H9 (cell line): ENCODE measurements around the gene FOXM1. TPM values are rescaled to one million over a fixed set of nuclear protein-coding genes. Genes with fewer than 3 reads are reported as not detected.
A peak's percentile ranks its signal among the peaks of the same experiment; 100 is the strongest.

Experiments used
- DNase-seq: peaks from one replicate; pipeline ENCODE4 v3.0.0-alpha.2; 2017
- H2AFZ ChIP-seq: one replicate; pipeline ENCODE4 v1.6.1; 2013; ENCODE audit warnings: mild to moderate bottlenecking, low read length, control low read depth, moderate library complexity
- H2AK5ac ChIP-seq: 2 replicates; pipeline ENCODE4 v1.6.1; 2013; ENCODE audit warnings: low read length, control low read depth, mixed read lengths; ENCODE audit not compliant: insufficient read length
- H2BK120ac ChIP-seq: one replicate; pipeline ENCODE4 v1.6.1; 2013; ENCODE audit warnings: low read depth, mild to moderate bottlenecking, low read length, control low read depth, inconsistent platforms; ENCODE audit not compliant: poor library complexity, severe bottlenecking
- H2BK12ac ChIP-seq: 2 replicates; pipeline ENCODE4 v1.6.1; 2013; ENCODE audit warnings: low read length, control low read depth, mixed read lengths, low read depth; ENCODE audit not compliant: insufficient read length
- H2BK15ac ChIP-seq: 2 replicates; pipeline ENCODE4 v1.6.1; 2013; ENCODE audit warnings: low read depth, low read length, control low read depth
- H2BK20ac ChIP-seq: one replicate; pipeline ENCODE4 v1.6.1; 2013; ENCODE audit warnings: low read depth, mild to moderate bottlenecking, low read length, control low read depth, inconsistent platforms; ENCODE audit not compliant: poor library complexity, severe bottlenecking
- H2BK5ac ChIP-seq: 2 replicates; pipeline ENCODE4 v1.6.1; 2013; ENCODE audit warnings: low read length, control low read depth, mixed read lengths; ENCODE audit not compliant: insufficient read length
- H3K14ac ChIP-seq: 2 replicates; pipeline ENCODE4 v1.6.1; 2013; ENCODE audit warnings: low read length, control low read depth; ENCODE audit not compliant: insufficient read depth
- H3K18ac ChIP-seq: 2 replicates; pipeline ENCODE4 v1.6.1; 2013; ENCODE audit warnings: low read depth, mild to moderate bottlenecking, mixed read lengths, low read length, control low read depth; ENCODE audit not compliant: insufficient read length
- H3K23ac ChIP-seq: 2 replicates; pipeline ENCODE4 v1.6.1; 2013; ENCODE audit warnings: low read length, control low read depth, mixed read lengths, low read depth; ENCODE audit not compliant: insufficient read length
- H3K23me2 ChIP-seq: 2 replicates; pipeline ENCODE4 v1.6.1; 2013; ENCODE audit warnings: low read depth, mild to moderate bottlenecking, mixed read lengths, low read length, control low read depth; ENCODE audit not compliant: insufficient read length, poor library complexity, severe bottlenecking
- H3K27ac ChIP-seq: 2 replicates; pipeline ENCODE4 v1.5.1; 2013; ENCODE audit warnings: low read length, control low read depth, mixed read lengths, low read depth; ENCODE audit not compliant: insufficient read length
- H3K27me3 ChIP-seq: 2 replicates; pipeline ENCODE4 v1.6.1; 2013; ENCODE audit warnings: low read length, control low read depth, inconsistent platforms; ENCODE audit not compliant: insufficient read depth
- H3K4ac ChIP-seq: 2 replicates; pipeline ENCODE4 v1.6.1; 2013; ENCODE audit warnings: low read depth, mild to moderate bottlenecking, control low read depth, inconsistent platforms, low read length, moderate library complexity
- H3K4me1 ChIP-seq: 2 replicates; pipeline ENCODE4 v1.6.1; 2013; ENCODE audit warnings: low read length, control low read depth, inconsistent platforms; ENCODE audit not compliant: insufficient read depth
- H3K4me2 ChIP-seq: 2 replicates; pipeline ENCODE4 v1.6.1; 2013; ENCODE audit warnings: low read length, control low read depth, mixed read lengths; ENCODE audit not compliant: insufficient read length, insufficient read depth
- H3K56ac ChIP-seq: 2 replicates; pipeline ENCODE4 v1.6.1; 2013; ENCODE audit warnings: low read depth, mild to moderate bottlenecking, mixed read lengths, low read length, control low read depth; ENCODE audit not compliant: insufficient read length
- H3K79me1 ChIP-seq: 2 replicates; pipeline ENCODE4 v1.6.1; 2013; ENCODE audit warnings: low read depth, mild to moderate bottlenecking, moderate library complexity, low read length, control low read depth, inconsistent platforms; ENCODE audit not compliant: insufficient read depth, poor library complexity, severe bottlenecking
- H3K79me2 ChIP-seq: 2 replicates; pipeline ENCODE4 v1.6.1; 2013; ENCODE audit warnings: low read length, control low read depth, inconsistent platforms; ENCODE audit not compliant: insufficient read depth
- H3K9ac ChIP-seq: 2 replicates; pipeline ENCODE4 v1.6.1; 2013; ENCODE audit warnings: low read length, control low read depth, mixed read lengths; ENCODE audit not compliant: insufficient read length; ENCODE audit errors: extremely low read depth
- H3K9me3 ChIP-seq: one replicate; pipeline ENCODE4 v1.6.1; 2013; ENCODE audit warnings: low read depth, low read length, inconsistent platforms; ENCODE audit not compliant: control insufficient read depth
- H3T11ph ChIP-seq: one replicate; pipeline ENCODE4 v1.6.1; 2013; ENCODE audit warnings: mild to moderate bottlenecking, low read length, control low read depth, inconsistent platforms
- H4K20me1 ChIP-seq: one replicate; pipeline ENCODE4 v1.6.1; 2013; ENCODE audit not compliant: control insufficient read depth, insufficient read length, insufficient read depth
- H4K5ac ChIP-seq: 2 replicates; pipeline ENCODE4 v1.6.1; 2013; ENCODE audit warnings: low read depth, mild to moderate bottlenecking, mixed read lengths, low read length, control low read depth; ENCODE audit not compliant: insufficient read length
- H4K8ac ChIP-seq: replicated peaks from 2 replicates; pipeline ENCODE4 v1.6.1; 2013; ENCODE audit warnings: low read length, control low read depth, mixed read lengths, low read depth; ENCODE audit not compliant: insufficient read length
- H4K91ac ChIP-seq: 2 replicates; pipeline ENCODE4 v1.6.1; 2013; ENCODE audit warnings: low read depth, mild to moderate bottlenecking, moderate library complexity, mixed read lengths, low read length, control low read depth; ENCODE audit not compliant: insufficient read length
- H3K27ac Mint-ChIP-seq, 3 experiments: 2 replicates in 2 of 3; 3 replicates in 1 of 3; pipeline ENCODE4 v1.8.0; 2020 to 2021; ENCODE audit warnings: mixed read lengths in 3 of 3, mild to moderate bottlenecking in 1 of 3, moderate library complexity in 1 of 3
- H3K27me3 Mint-ChIP-seq: 2 replicates; pipeline ENCODE4 v1.8.0; 2021; ENCODE audit warnings: low read depth, mild to moderate bottlenecking, moderate library complexity, mixed read lengths
- H3K36me3 Mint-ChIP-seq, 3 experiments: 2 replicates in 2 of 3; 3 replicates in 1 of 3; pipeline ENCODE4 v1.8.0; 2020 to 2021; ENCODE audit warnings: low read depth in 3 of 3, mixed read lengths in 3 of 3; ENCODE audit not compliant: insufficient read depth in 1 of 3
- H3K4me1 Mint-ChIP-seq, 2 experiments: 2 replicates each; pipeline ENCODE4 v1.8.0; 2020; ENCODE audit warnings: mixed read lengths in 2 of 2
- H3K4me3 Mint-ChIP-seq, 2 experiments: 2 replicates in 1 of 2; 3 replicates in 1 of 2; pipeline ENCODE4 v1.8.0; 2020 to 2021; ENCODE audit warnings: mild to moderate bottlenecking in 2 of 2, mixed read lengths in 2 of 2, moderate library complexity in 1 of 2
- H3K9me3 Mint-ChIP-seq, 2 experiments: 2 replicates in 1 of 2; 3 replicates in 1 of 2; pipeline ENCODE4 v1.8.0; 2020; ENCODE audit warnings: mild to moderate bottlenecking in 2 of 2, mixed read lengths in 2 of 2, moderate library complexity in 1 of 2
- WGBS: extraction: QIAGEN DNeasy Blood & Tissue Kit; methylation state at CpG from one replicate; pipeline ENCODE4 v1.1.7; 2013; ENCODE audit warnings: missing lambda C conversion rate, low lambda C conversion rate, mixed read lengths; ENCODE audit not compliant: insufficient read length; ENCODE audit errors: extremely low coverage; 5-methylcytosine and 5-hydroxymethylcytosine counted together
- total RNA-seq: library from RNA; stranded (reverse); gene quantifications from 2 replicates; pipeline ENCODE4 v1.2.1, GENCODE V29; 2021
- TF ChIP-seq, protein P1 (sequence below): fragments of 200-600 bp; sonication (generic); conservative IDR thresholded peaks from 3 replicates; pipeline ENCODE4 v1.8.0; 2021; ENCODE audit warnings: antibody characterized with exemption, mild to moderate bottlenecking

Gene FOXM1
- total RNA-seq, 1 experiment from 2014 or later, result 109 TPM

- Mint-ChIP-seq H3K9me3 (no peaks in the 10 kb centered on the region), H3K4me1 (peaks cover 17 to 29% of the 10 kb centered on the region in 2 experiments), H3K36me3 (peaks cover 6 to 31% (median 19%) of the 10 kb centered on the region in 3 experiments; a peak in 6 of 7 replicates), H3K4me3 (no peak overlapping the region), H3K27me3 (no peaks in the 10 kb centered on the region), H3K27ac (peak overlapping the region in 1 of 3 experiments; percentile 54; a peak in 1 of 7 replicates)
- H3K56ac ChIP-seq, result no peak overlapping the region
- TF ChIP-seq, protein P1, sequence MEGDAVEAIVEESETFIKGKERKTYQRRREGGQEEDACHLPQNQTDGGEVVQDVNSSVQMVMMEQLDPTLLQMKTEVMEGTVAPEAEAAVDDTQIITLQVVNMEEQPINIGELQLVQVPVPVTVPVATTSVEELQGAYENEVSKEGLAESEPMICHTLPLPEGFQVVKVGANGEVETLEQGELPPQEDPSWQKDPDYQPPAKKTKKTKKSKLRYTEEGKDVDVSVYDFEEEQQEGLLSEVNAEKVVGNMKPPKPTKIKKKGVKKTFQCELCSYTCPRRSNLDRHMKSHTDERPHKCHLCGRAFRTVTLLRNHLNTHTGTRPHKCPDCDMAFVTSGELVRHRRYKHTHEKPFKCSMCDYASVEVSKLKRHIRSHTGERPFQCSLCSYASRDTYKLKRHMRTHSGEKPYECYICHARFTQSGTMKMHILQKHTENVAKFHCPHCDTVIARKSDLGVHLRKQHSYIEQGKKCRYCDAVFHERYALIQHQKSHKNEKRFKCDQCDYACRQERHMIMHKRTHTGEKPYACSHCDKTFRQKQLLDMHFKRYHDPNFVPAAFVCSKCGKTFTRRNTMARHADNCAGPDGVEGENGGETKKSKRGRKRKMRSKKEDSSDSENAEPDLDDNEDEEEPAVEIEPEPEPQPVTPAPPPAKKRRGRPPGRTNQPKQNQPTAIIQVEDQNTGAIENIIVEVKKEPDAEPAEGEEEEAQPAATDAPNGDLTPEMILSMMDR, result no peak
- H2BK20ac ChIP-seq, result no peak overlapping the region
- no peak overlapping the region for H3K14ac ChIP-seq
- no peak overlapping the region for H4K8ac ChIP-seq
- H3K79me2 ChIP-seq, result no peaks in the 10 kb centered on the region
- no peak overlapping the region for H2AFZ ChIP-seq
- H3K9me3 ChIP-seq, result no peaks in the 10 kb centered on the region
- H3K27ac ChIP-seq, result no peak overlapping the region
- no peak overlapping the region for H3K4ac ChIP-seq
- H3K23me2 ChIP-seq, result no peaks in the 10 kb centered on the region
- DNase-seq, result no peak
- H2BK5ac ChIP-seq, result no peak overlapping the region
- no peak overlapping the region for H3K18ac ChIP-seq
- no peaks in the 10 kb centered on the region for H3K79me1 ChIP-seq
- no peak overlapping the region for H3T11ph ChIP-seq
- H4K91ac ChIP-seq, result no peak overlapping the region
- no peak overlapping the region for H2BK15ac ChIP-seq
- no peak overlapping the region for H3K4me2 ChIP-seq
- no peak overlapping the region for H2BK120ac ChIP-seq
- no peaks in the 10 kb centered on the region for H3K27me3 ChIP-seq
- H3K4me1 ChIP-seq, result no peaks in the 10 kb centered on the region
- no peak overlapping the region for H2BK12ac ChIP-seq
- H2AK5ac ChIP-seq, result no peak overlapping the region
- no peak overlapping the region for H3K9ac ChIP-seq
- H3K23ac ChIP-seq, result no peak overlapping the region
- no CpG with 5 or more reads among the region's 5 CpGs for WGBS
- no peaks in the 10 kb centered on the region for H4K20me1 ChIP-seq
- H4K5ac ChIP-seq, result no peak overlapping the region
Measured at GRCh38 chr12:2833327-2833726, 43.6 kb downstream of the FOXM1 start.
